Measurements from ENCODE around the gene THSD4. TPM values are rescaled to one million over a fixed set of nuclear protein-coding genes. Genes with fewer than 3 reads are reported as not detected.

Gene THSD4
- total RNA-seq, 1 experiment from 2014 or later: 29.3 TPM

GRCh38 chr15:71792521-71792920 is 677.2 kb downstream of the THSD4 start:
- peak; percentile 48 to 82 for DNase-seq
- H3K9me3 ChIP-seq (ENCODE audit: insufficient read depth, low read depth): no peaks in the 10 kb centered on the region
- H3F3A ChIP-seq (ENCODE audit: insufficient read depth, low read depth): peaks cover 23% of the 10 kb centered on the region
- POLR2A ChIA-PET (ENCODE audit: unreplicated experiment): interaction anchor here (0.6 kb wide), 1 partner anchor 44 kb away, joined by 3 read pairs; no protein-coding TSS in a partner anchor
- H3K4me2 ChIP-seq: peak overlapping the region; percentile 56
- BruUV-seq (replicated peaks): no TSS peak
- peaks cover 46% of the 10 kb centered on the region for H3K4me1 ChIP-seq (replicated peaks; ENCODE audit: insufficient read depth)
- no peaks in the 10 kb centered on the region for H3K79me2 ChIP-seq (ENCODE audit: low read depth)
- no peak for TF ChIP-seq EZH2 (IDR thresholded peaks at IDR 0.05; ENCODE audit: low read depth)
- TF ChIP-seq CTCF (conservative IDR thresholded peaks at IDR 0.05): no peak
- H3K27me3 ChIP-seq (ENCODE audit: insufficient read depth, low read depth): no peaks in the 10 kb centered on the region
- H3K36me3 ChIP-seq (ENCODE audit: low read depth): no peaks in the 10 kb centered on the region
- H3K27ac ChIP-seq: peak overlapping the region; percentile 95
- intact Hi-C loops (cut with micrococcal nuclease; ENCODE audit: unreplicated experiment): no loop called here
- H2AFZ ChIP-seq: no peak overlapping the region
- no peak overlapping the region for H3K4me3 ChIP-seq
- CTCF ChIA-PET: interaction anchor here (1.0 kb wide), 1 partner anchor 259 kb away, joined by 4 read pairs; no protein-coding TSS in a partner anchor
- no peaks in the 10 kb centered on the region for H3K9me2 ChIP-seq (ENCODE audit: insufficient read depth)
- no peaks in the 10 kb centered on the region for H4K20me1 ChIP-seq (ENCODE audit: insufficient read depth)

- POLR2A ChIA-PET (ENCODE audit: unreplicated experiment): interaction anchor here (0.5 kb wide), 1 partner anchor 8 kb away, joined by 3 read pairs; no protein-coding TSS in a partner anchor
Measured at GRCh38 chr15:71798641-71799040, 683.4 kb downstream of the THSD4 start.

DNA sequence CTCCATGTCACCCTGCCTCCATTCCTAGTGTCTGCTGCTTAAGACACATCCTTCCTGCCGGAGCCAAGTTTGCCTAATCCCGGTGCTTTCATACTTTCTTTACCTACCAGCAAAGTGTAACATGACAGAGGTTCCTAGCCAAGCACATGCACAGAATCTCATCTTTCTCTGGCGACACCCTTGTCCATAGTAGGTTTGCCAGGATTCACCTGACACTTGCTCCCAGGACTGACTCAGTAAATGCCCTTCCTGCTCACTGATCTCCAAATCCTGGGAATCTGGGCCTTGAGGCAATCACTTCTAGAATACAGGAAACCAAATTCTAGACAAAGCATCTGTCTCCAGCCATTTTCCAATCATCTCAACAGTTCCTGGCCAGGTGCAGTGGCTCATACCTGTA is 684.9 kb downstream of the THSD4 start:
- H4K20me1 ChIP-seq (ENCODE audit: insufficient read depth): no peaks in the 10 kb centered on the region
- TF ChIP-seq CTCF (conservative IDR thresholded peaks at IDR 0.05) (no peak), EZH2 (IDR thresholded peaks at IDR 0.05; ENCODE audit: low read depth) (no peak)
- POLR2A ChIA-PET (ENCODE audit: unreplicated experiment): no interaction called here
- no peak overlapping the region for H3K4me3 ChIP-seq
- no peaks in the 10 kb centered on the region for H3K9me2 ChIP-seq (ENCODE audit: insufficient read depth)
- CTCF ChIA-PET: interaction anchor here (1.5 kb wide), 1 partner anchor 47 kb away, joined by 16 read pairs; no protein-coding TSS in a partner anchor
- no peak overlapping the region for H2AFZ ChIP-seq
- intact Hi-C loops (cut with micrococcal nuclease; ENCODE audit: unreplicated experiment): loop anchor here (2.0 to 10.0 kb wide), 4 partner anchors 19 to 905 kb away; partner anchors contain the start of genes LRRC49 and THAP10
- H3K79me2 ChIP-seq (ENCODE audit: low read depth): no peaks in the 10 kb centered on the region
- 0 out of 2 replicates have a peak overlapping the region, but pooled peaks have one; percentile 4 for H3K27ac ChIP-seq
- H3F3A ChIP-seq (ENCODE audit: insufficient read depth, low read depth): no peaks in the 10 kb centered on the region
- no peaks in the 10 kb centered on the region for H3K9me3 ChIP-seq (ENCODE audit: insufficient read depth, low read depth)
- H3K4me1 ChIP-seq (replicated peaks; ENCODE audit: insufficient read depth): peaks cover 12% of the 10 kb centered on the region
- H3K36me3 ChIP-seq (ENCODE audit: low read depth): no peaks in the 10 kb centered on the region
- BruUV-seq (replicated peaks): no TSS peak
- H3K4me2 ChIP-seq: no peak overlapping the region
- H3K27me3 ChIP-seq (ENCODE audit: insufficient read depth, low read depth): no peaks in the 10 kb centered on the region
- DNase-seq: no peak

More at GRCh38 chr15:71798641-71799040, 683.4 kb downstream of the THSD4 start:
- H3K27ac ChIP-seq: no peak overlapping the region
- no peaks in the 10 kb centered on the region for H4K20me1 ChIP-seq (ENCODE audit: insufficient read depth)
- H2AFZ ChIP-seq: no peak overlapping the region
- H3K9me3 ChIP-seq (ENCODE audit: insufficient read depth, low read depth): no peaks in the 10 kb centered on the region
- no peak for DNase-seq
- CTCF ChIA-PET: no interaction called here
- H3K4me1 ChIP-seq (replicated peaks; ENCODE audit: insufficient read depth): peaks cover 12% of the 10 kb centered on the region
- H3K9me2 ChIP-seq (ENCODE audit: insufficient read depth): no peaks in the 10 kb centered on the region
- intact Hi-C loops (cut with micrococcal nuclease; ENCODE audit: unreplicated experiment): no loop called here
- no TSS peak for BruUV-seq (replicated peaks)
- no peaks in the 10 kb centered on the region for H3K36me3 ChIP-seq (ENCODE audit: low read depth)
- H3K79me2 ChIP-seq (ENCODE audit: low read depth): no peaks in the 10 kb centered on the region
- H3K27me3 ChIP-seq (ENCODE audit: insufficient read depth, low read depth): no peaks in the 10 kb centered on the region
- no peak overlapping the region for H3K4me2 ChIP-seq
- H3F3A ChIP-seq (ENCODE audit: insufficient read depth, low read depth): no peaks in the 10 kb centered on the region
- H3K4me3 ChIP-seq: no peak overlapping the region
- TF ChIP-seq CTCF (conservative IDR thresholded peaks at IDR 0.05) (no peak), EZH2 (IDR thresholded peaks at IDR 0.05; ENCODE audit: low read depth) (no peak)
